HS-5 (cell line): ENCODE measurements around the gene SH3TC1.
A peak's percentile ranks its signal among the peaks of the same experiment; 100 is the strongest.

Experiments used
- DNase-seq: peaks from one replicate; pipeline ENCODE4 v3.0.0-alpha.2; 2012; ENCODE audit warnings: low read depth

The SH3TC1 gene

DNA sequence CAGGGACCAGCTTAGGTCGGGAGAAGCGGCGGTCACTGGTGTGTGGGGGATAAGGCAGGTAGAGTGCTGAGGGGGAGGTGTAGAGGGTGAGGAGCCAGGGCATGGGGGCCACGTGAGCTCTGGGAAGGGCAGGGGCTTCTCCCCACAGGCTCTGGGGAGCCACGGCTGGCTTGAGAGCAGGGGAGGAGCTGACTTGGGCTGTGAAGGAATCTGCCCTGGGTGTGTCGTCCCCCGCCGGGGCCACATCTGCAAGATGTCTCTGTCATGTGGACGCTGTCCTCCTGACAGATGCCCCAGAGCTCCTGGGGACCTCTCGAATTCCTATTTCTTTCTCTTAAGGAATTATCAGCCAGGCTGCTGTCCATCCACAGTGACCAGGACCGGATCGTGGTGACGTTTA, 15.0 kb downstream of the SH3TC1 start:
- DNase-seq, result no peak

DNA sequence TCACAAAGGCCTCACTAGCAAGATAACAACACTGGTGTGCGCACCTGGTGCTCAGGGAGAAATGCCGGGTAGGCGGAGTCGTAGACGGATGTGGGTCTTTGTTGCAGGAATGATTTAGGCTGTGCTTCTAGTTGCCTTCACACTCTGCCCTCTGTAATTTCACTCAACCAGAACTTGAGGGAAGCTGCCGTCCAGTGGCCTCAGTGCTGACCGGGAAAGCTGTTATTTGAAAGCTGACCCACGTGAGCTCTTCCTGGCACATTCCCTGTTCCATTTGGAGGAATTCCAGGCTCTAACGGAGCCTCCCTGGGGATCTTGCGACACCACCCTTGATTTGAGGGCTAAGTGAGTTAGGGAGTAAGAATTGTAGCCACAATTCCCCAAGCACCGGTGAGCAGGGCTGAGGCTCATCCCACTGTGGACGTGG, 15.9 kb downstream of the SH3TC1 start:
- peak; percentile 26 for DNase-seq

DNA sequence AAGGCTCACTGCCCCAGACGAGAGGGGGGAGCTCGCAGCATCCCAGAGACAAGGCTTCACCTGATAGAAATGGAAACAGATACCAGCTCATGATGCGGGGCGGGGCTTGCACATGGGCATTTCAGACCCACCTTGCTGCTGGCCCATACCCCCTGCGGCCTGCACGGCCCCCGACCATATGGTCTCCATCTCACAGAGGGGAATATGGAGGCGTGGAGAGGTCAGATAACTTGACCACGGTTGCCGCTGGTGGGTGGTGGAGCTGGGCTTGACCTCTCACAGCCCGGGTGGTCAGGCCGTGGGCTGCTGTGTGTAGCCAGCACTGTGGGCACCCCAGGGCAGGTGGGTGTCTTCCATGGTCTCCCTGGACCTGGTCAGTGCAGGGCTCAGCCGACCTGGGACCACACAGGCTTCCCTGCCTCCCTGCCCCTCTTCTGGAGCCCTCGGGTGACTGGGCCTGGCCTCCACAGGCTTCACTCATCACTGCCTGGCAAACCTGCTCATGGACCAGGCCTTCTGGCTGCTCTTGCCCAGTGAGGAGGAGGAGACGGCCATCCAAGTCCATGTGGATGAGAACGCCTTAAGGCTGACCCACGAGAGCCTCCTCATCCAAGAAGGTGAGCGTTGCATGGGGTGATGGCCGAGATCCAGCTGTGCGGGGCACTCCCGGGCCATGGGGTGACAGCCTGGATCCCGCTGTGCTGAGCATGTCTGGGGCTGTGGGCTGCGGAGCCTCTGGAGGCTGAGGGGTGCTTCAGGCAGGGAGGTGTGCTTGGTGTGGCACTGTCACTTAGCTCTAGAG, 16.8 kb downstream of the SH3TC1 start:
- no peak for DNase-seq

DNA sequence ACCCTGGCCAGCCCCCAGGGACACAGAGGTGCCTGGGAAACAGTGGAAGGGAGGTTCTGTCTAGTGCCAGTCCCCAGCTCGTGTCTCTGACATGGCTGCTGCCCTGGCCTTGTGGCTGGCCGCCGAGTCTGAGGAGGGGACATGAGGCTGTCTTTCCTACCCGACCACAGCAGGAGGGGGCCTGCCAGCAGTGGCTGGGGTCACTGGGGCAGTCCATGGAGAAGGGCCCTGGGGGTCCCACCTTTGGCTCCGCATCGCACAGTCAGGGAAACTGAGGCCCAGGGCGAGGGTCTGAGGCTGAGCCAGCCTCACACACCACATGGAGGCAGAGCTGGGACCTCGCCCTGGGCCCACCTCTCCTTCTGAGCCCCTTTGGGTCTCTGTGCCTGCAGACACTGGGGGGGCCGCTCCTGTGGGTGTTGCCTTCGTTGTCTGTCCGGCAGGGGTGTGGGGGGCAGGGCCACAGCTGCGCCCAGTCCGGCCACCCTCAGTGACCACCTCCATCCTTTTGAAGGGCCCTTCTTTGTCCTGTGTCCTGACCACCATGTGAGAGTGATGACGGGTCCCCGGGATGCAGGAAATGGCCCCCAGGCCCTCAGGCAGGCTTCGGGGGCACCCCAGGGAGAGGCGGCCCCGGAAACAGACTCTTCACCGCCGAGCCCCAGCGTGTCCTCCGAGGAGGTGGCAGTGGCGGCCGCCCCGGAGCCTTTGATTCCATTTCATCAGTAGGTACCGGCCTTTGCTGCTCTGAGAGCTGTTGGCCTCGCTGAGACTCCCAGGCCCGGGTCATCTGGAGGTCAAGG, 17.6 kb downstream of the SH3TC1 start:
- no peak for DNase-seq

DNA sequence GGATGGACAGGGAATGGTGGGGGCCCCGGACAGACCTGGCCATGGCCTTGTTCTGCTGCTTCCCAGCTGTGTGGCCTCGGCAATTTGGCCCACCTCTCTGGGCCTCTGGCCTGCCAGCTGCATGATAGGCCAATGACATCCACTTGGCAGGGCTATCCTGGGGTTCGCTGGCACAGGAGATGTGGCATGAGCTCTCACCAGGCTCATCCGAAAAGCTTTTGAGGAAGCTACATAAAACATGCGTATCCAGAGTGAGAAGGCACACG, 18.1 kb downstream of the SH3TC1 start:
- no peak for DNase-seq

DNA sequence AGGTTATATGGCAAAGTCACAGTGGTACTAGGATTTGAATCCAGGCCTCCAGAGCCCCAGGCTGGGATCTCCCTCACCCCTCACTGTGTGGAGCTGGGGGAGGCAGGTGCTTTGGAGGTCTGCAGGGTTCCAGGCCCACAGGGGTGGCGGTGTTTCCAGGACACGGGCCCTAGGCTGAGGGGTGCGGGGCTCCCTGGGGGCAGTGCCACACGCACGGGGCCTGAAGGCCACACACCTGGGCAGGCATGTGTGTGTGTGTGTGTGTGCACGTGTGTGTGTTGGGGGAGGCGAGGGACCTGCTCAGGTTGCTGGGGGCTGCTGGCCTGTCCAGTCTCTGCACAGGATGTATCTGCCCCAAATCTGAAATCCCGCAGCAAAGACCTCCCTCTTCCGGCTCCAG, 18.8 kb downstream of the SH3TC1 start:
- no peak for DNase-seq

DNA sequence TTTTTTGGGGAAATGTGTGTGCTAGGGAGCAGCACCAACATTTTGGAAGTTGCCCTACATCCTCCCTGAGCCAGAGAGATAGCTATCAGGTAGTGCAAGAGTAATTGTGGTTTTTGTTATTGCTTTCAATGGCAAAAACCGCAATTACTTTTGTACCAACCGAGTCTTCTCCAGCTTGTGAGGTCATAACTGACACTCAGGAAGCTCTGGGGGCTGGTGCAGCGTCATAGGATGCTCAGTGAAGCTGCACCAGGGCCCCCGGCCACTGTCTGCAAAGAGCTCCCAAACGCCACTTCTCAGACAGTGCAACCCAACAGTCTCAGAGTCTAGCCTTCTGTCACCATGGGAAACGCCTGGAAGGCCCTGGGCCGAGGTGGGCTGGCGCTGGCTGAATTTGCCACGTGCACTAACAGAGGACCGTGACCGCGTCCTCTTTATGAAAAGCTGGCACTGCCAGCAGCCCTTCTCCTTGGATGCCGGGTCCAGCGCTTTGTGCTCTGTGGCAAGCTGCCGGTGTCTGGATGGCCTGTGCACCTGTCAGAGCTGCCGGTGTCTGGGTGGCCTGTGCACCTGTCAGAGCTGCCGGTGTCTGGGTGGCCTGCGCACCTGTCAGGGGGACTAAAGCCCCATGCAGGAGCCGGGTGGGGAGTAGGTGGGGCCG, 19.4 kb downstream of the SH3TC1 start:
- no peak for DNase-seq

DNA sequence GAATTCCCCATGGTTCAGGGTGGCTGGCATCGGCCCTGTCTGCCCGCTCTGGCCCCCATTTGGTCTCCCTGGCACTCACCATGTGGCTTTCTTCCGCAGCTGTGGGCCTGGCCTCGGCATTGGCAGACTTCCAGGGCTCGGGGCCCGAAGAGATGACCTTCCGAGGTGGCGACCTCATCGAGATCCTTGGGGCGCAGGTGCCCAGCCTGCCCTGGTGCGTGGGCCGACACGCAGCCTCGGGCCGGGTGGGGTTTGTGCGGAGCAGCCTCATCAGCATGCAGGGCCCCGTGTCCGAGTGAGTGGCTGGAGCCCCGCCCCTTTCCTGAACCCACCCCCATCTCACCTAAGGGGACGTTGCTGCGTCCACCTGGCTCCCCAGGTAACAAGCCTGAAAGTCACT, 20.1 kb downstream of the SH3TC1 start:
- no peak for DNase-seq

DNA sequence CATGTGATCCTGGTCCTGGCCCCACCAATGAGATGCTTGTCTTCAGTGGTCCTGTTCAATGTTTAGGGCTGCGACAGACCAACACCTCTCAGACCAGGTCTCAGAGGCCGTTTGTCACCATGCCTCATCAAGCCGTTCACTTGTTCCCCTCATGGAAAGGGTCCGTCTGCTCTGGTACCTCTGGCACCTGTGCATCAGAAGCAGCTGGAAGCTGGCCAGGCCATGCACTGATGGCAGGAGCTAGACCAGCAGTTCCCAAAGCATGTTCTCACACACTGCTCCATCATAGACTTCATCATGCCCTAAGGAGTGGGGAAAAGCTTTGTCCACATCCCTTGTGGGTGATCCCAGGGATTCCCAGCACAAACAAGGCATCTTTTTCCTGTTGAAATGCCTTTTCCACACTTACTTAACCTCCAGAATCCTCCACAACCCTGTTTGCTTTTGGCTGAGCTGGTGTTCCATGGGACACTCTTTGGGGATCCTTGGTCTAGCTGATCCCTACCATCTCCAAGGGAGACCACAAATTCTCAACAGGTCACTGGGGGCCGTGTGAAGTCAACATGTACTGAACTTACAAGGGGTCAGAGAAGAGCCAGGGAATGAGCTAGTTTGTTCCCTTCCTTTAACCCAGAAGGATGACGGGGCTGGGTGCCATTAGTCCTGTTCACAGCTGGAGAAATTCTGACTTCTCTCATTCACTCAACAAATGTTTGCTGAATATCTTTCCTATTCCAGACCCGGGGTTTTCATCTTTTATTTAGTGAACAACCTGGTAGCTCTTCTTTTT, 21.8 kb downstream of the SH3TC1 start:
- DNase-seq, result no peak

DNA sequence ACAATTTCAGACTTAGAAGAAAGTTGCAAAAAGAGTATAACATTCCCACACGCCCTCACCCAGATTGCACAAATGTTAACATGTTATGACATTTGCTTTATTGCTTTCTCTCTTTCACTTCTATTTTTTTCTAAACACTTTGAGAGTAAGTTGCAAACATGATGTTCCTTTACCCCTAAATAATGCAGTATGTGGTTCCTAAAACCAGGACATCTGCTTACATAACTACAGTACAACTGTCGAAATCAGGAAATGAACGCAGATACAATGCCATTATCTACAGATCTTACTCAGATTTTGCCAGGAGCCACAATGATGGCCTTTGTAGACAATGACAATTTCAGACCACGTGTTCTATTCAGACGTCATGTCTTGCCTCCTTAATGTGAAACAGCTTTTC, 22.4 kb downstream of the SH3TC1 start:
- DNase-seq, result peak; percentile 20

DNA sequence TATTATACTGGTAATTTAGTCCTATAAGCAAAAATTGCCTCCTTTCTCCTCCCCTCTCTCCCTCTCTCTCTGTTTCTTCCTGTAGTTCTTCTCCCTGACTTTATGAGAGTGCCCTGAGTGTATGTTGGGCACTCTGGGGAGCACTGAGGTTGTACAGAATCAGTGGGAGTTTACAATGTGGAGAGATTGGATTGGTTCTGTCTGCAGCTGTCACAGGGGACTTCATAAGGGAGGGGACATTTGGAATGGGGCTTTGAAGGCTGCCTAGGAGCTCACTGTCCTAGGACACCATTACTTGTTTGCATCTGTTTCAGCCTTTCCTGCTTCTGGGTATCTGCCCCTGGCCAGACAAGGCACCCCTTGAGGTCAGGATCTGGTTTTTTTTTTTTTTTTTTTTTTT, 22.9 kb downstream of the SH3TC1 start:
- no peak for DNase-seq

DNA sequence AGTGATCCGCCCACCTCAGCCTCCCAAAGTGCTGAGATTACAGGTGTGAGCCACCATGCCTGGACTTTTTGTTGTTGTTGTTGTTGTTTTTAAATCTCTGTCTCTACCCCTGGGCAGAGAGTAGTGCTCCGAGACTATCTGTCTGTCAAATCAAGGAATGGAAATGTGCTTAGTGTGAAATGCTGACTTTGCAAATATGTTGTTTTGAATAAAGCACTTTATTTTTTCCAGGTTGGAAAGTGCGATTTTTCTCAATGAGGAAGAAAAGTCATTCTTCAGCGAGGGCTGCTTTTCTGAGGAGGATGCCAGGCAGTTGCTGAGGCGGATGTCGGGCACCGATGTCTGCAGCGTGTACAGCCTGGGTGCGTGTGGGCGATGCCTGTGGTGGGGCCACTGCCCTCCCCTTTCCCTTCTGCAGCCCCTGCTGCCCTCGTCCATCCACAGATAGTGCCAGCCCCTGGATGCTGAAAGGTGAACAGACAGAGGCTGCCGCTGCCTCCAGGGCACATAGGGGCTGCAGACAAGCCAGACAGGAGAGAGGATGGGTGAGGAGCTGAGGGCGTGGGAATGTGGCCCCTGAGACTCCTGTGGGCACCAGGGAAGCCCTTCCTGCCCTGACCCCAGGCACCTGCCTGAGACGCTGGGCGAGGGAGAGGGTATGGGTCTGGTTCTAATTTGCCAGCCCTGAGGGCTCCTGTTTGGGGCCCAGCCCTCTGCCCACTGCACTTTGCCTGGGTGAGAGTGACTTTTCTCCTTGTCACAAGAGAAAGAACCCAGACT, 23.7 kb downstream of the SH3TC1 start:
- no peak for DNase-seq

DNA sequence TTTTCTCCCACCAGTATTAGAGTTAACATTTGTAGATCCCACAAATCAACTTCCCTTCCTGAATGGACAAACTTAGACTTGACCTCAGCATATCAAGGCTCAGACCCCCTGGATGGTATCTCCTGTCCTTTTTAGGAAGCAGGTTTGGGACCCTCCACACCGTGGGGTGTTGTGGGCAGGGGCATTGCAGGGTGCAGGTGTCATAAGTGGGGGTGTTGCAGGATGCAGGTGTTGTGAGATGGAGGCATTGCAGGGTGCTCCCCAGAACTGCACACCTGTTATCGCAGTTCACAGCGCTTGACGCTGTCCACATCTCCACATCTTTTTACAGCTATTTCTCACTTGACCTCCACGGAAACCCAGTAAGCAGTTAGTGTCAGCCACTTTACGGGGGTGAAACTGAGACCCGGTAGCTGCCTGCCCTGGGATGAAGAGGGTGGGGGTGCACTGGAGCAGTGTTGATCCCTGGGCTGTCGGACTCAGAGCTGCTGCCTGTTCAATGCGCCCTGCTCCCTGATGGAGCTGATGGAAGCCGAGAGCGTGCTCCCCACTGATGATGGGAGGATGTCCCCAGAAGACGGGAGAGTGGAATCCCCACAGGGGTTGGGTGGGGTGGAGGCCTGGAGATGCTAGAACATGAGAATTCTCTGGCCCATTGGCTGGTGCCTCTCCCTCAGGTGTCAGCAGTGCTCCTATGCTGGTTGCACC, 25.3 kb downstream of the SH3TC1 start:
- DNase-seq, result no peak

DNA sequence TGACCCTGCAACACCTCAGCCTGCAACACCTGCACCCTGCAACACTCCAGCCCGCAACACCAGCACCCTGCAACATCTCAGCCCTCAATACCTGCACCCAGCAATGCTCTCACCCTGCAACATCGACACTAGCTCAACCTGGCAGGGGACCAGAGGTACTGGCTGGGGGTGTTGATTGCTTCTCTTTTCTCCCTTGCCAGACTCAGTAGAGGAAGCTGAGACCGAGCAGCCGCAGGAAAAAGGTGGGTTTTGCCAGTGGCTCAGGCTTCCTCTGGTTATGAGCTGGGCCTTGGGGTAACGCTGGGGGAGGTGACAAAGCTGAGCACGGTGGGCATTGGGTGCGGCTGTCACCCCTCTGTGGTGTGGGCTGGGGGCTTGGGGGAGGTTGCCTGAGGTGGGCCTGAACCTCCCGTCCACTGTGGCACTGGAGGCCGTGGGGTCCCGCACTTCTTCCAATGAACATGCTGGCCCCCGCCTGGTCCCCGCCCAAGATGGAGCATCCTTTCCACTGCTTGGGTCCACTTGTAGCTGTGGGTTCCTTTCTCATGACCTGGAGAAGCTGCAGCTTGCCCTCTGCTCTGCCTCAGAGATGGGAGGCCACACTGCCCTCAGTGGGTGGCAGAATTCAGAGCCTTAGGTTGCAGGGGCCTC, 26.0 kb downstream of the SH3TC1 start:
- DNase-seq, result no peak

DNA sequence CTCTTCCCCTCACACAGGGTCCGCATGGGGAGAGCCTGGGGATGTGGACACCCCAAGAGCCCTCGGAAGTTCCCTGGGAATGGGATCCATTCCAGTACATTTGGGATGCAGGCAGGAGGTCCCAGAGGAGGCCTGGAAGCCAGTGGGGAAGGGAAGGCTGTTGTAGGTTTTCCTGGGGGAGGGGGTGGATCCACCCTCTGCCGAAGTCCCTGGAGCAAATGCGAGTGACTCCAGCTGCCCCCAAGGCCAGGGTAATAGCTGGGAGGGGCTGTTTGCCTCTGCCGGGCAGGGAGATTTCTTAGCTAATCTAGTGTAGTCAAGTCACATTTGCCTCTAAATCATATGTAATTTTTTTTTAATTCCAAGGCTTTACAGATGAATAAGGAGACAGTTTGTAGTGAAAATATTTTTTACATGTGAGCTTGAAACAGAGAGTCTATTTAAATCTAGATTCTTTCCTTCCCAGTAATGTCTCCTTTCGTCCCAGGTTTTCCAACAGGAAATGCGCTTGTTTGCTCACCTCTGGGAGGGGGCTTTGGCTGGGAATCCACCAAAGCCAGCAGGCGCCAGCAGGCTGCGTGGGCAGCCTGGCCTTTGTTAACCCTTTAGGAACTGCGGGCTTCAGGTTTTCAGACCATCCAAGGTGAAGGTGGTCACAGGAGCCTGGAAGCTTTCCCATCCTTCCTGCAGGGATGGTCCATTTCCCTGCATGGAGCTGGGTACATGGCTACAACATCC, 26.8 kb downstream of the SH3TC1 start:
- no peak for DNase-seq

DNA sequence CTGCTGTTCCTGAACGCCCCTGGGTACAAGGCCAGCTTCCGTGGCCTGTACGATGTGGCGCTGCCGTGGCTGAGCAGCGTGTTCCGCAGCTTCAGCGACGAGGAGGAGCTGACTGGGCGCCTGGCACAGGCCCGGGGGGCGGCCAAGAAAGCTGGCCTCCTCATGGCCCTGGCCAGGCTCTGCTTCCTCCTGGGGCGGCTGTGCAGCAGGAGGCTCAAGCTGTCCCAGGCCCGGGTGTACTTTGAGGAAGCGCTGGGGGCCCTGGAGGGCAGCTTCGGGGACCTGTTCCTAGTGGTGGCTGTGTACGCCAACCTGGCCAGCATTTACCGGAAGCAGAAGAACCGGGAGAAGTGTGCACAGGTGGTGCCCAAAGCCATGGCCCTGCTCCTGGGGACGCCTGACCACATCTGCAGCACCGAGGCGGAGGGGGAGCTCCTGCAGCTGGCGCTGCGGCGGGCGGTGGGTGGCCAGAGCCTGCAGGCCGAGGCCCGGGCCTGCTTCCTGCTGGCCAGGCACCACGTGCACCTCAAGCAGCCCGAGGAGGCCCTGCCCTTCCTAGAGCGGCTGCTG, 28.2 kb downstream of the SH3TC1 start:
- no peak for DNase-seq

DNA sequence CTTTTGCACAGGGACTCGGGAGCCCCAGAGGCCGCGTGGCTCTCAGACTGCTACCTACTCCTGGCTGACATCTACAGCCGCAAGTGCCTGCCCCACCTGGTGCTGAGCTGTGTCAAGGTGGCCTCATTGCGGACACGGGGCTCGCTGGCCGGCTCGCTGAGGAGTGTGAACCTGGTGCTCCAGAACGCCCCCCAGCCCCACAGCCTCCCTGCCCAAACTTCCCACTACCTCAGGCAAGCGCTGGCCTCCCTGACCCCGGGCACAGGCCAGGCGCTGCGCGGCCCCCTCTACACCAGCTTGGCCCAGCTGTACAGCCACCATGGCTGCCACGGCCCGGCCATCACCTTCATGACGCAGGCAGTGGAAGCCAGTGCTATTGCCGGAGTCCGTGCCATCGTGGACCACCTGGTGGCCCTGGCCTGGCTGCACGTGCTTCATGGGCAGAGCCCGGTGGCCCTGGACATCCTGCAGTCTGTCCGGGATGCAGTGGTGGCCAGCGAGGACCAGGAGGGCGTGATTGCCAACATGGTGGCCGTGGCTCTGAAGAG, 28.8 kb downstream of the SH3TC1 start:
- no peak for DNase-seq

DNA sequence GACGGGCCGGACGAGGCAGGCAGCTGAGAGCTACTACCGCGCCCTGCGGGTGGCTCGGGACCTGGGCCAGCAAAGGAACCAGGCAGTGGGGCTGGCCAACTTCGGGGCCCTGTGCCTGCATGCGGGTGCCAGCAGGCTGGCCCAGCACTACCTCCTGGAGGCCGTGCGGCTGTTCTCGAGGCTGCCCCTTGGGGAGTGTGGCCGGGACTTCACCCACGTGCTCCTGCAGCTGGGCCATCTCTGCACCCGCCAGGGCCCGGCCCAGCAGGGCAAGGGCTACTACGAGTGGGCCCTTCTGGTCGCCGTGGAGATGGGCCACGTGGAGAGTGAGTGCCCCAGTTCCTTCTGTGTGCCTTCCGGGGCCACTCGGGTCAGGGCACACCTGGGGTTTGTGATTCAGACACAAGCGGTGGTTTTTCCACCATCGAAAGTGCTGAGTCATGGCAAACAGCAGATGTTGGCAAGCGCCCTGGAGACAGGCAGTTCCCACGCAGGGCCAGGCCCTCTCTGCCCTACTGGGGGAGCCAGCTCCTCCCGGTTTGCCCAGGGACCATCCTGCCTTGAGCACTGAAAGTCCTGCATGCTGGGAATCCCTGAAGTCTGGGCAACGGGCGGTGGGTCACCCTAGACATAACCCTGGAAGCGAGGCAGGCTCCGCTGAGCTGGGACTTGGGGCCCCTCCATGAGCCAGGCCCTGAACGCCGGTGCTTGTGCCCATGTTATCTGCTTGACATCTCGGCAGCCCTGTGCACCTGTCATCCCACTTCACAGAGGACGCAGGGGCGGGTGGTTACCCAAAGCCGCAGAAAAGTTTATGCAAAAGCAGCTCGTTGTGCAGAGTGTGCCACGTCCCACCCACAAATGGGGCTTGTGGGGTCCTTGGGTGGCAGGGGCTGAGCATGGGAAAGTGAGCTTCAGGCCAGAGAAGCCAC, 29.5 kb downstream of the SH3TC1 start:
- DNase-seq, result peak; percentile 22
